ENCODE measurements around the gene RBM28.

DNA sequence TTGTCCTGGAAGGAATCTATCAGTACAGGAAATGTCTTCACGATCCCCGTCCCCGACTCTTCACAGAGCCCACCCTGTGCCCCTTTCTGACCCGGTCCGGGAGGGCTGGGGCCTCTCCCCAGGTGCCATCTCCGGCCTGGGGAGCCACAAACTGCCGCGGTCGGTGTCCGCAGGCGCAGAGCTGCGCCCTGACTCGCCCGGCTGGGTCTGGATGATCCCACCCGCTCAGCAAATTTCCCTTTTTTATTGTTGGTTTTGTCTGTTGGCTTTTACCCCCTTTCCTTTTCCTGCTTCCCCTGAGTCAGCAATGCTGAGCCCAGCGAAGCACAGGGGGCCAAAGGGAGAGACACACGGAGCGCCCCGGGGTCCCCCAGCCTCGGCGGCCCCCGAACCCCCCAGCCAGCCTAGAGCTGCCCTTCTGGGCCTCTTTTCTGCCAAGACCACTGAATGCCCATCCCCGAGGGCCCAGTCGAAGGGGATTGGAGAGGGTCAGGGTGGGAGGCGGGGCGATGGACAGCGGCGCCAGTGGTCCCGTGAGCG lies 71.7 kb downstream of the RBM28 start:
- TF ChIP-seq, protein P1, sequence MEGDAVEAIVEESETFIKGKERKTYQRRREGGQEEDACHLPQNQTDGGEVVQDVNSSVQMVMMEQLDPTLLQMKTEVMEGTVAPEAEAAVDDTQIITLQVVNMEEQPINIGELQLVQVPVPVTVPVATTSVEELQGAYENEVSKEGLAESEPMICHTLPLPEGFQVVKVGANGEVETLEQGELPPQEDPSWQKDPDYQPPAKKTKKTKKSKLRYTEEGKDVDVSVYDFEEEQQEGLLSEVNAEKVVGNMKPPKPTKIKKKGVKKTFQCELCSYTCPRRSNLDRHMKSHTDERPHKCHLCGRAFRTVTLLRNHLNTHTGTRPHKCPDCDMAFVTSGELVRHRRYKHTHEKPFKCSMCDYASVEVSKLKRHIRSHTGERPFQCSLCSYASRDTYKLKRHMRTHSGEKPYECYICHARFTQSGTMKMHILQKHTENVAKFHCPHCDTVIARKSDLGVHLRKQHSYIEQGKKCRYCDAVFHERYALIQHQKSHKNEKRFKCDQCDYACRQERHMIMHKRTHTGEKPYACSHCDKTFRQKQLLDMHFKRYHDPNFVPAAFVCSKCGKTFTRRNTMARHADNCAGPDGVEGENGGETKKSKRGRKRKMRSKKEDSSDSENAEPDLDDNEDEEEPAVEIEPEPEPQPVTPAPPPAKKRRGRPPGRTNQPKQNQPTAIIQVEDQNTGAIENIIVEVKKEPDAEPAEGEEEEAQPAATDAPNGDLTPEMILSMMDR (IDR thresholded peaks at IDR 0.05): no peak
- TF ChIP-seq ZC3H11A (IDR thresholded peaks at IDR 0.05) (no peak), NPAS2 (CRISPR knock-in tag; IDR thresholded peaks at IDR 0.05; ENCODE audit: borderline replicate concordance) (no peak), POLR2AphosphoS2 (conservative IDR thresholded peaks at IDR 0.05; ENCODE audit: low read length) (no peak), POLR2A (IDR thresholded peaks at IDR 0.05; ENCODE audit: low read length) (no peak), JUNB (IDR thresholded peaks at IDR 0.05) (no peak), CHD2 (IDR thresholded peaks at IDR 0.05; ENCODE audit: low read length, partially characterized antibody) (no peak), ESRRA (IDR thresholded peaks at IDR 0.05; ENCODE audit: borderline replicate concordance, low read length) (no peak), KDM1A (IDR thresholded peaks at IDR 0.05; ENCODE audit: low read depth) (no peak), HDAC2 (IDR thresholded peaks at IDR 0.05) (no peak), RAD21 (conservative IDR thresholded peaks at IDR 0.05 in 1 of 2, IDR thresholded peaks at IDR 0.05 in 1 of 2) (no peak)
- TF ChIP-seq, protein P2, sequence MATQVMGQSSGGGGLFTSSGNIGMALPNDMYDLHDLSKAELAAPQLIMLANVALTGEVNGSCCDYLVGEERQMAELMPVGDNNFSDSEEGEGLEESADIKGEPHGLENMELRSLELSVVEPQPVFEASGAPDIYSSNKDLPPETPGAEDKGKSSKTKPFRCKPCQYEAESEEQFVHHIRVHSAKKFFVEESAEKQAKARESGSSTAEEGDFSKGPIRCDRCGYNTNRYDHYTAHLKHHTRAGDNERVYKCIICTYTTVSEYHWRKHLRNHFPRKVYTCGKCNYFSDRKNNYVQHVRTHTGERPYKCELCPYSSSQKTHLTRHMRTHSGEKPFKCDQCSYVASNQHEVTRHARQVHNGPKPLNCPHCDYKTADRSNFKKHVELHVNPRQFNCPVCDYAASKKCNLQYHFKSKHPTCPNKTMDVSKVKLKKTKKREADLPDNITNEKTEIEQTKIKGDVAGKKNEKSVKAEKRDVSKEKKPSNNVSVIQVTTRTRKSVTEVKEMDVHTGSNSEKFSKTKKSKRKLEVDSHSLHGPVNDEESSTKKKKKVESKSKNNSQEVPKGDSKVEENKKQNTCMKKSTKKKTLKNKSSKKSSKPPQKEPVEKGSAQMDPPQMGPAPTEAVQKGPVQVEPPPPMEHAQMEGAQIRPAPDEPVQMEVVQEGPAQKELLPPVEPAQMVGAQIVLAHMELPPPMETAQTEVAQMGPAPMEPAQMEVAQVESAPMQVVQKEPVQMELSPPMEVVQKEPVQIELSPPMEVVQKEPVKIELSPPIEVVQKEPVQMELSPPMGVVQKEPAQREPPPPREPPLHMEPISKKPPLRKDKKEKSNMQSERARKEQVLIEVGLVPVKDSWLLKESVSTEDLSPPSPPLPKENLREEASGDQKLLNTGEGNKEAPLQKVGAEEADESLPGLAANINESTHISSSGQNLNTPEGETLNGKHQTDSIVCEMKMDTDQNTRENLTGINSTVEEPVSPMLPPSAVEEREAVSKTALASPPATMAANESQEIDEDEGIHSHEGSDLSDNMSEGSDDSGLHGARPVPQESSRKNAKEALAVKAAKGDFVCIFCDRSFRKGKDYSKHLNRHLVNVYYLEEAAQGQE (IDR thresholded peaks at IDR 0.05): no peak
- TF ChIP-seq, protein P3, sequence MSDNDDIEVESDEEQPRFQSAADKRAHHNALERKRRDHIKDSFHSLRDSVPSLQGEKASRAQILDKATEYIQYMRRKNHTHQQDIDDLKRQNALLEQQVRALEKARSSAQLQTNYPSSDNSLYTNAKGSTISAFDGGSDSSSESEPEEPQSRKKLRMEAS (IDR thresholded peaks at IDR 0.05): no peak
- TF ChIP-seq, protein P4, sequence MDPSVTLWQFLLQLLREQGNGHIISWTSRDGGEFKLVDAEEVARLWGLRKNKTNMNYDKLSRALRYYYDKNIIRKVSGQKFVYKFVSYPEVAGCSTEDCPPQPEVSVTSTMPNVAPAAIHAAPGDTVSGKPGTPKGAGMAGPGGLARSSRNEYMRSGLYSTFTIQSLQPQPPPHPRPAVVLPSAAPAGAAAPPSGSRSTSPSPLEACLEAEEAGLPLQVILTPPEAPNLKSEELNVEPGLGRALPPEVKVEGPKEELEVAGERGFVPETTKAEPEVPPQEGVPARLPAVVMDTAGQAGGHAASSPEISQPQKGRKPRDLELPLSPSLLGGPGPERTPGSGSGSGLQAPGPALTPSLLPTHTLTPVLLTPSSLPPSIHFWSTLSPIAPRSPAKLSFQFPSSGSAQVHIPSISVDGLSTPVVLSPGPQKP (IDR thresholded peaks at IDR 0.05; ENCODE audit: low read depth, low read length): no peak

All from A549 (cell line).